22Rv1 (cell line): ENCODE results near the gene EMILIN1.

Source experiments
- ZFX ChIP-seq: fragments of 450-650 bp; IDR thresholded peaks from 2 replicates; pipeline ENCODE4 v1.6.1; 2017; ENCODE audit warnings: antibody characterized with exemption, borderline replicate concordance
- TF ChIP-seq, protein P1 (sequence below): fragments of 450-650 bp; IDR thresholded peaks from 2 replicates; pipeline ENCODE4 v1.5.1; 2017; ENCODE audit warnings: mild to moderate bottlenecking

DNA sequence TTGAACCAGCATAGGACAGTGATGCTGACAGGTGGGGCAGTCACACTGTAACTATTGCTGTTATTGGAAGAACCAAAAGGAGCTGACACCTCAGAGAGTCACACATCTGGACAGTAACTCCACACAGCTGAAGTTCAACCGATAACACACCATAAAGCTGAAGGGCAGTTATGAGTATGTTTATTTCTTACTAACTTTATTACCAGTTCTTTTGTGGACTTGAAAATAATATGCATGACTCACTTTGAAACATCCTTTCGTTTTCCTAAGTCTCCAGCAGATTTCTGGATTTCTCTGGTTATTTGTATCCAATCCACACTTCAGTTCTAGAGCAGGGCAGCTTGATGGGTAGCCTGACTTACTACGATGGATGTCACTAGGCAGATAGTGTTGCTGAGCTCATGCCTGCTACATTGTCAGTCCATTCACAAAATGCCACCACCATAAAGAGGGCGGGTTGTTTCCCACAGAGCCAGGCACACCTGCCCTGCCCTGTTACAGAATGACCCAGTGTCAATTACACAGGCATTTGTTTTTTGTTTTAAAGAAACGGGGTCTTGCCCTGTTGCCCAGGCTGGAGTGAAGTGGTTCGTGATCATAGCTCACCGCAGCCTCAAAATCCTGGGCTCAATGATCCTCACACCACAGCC, 35.3 kb upstream of the EMILIN1 start:
- TF ChIP-seq, protein P1, sequence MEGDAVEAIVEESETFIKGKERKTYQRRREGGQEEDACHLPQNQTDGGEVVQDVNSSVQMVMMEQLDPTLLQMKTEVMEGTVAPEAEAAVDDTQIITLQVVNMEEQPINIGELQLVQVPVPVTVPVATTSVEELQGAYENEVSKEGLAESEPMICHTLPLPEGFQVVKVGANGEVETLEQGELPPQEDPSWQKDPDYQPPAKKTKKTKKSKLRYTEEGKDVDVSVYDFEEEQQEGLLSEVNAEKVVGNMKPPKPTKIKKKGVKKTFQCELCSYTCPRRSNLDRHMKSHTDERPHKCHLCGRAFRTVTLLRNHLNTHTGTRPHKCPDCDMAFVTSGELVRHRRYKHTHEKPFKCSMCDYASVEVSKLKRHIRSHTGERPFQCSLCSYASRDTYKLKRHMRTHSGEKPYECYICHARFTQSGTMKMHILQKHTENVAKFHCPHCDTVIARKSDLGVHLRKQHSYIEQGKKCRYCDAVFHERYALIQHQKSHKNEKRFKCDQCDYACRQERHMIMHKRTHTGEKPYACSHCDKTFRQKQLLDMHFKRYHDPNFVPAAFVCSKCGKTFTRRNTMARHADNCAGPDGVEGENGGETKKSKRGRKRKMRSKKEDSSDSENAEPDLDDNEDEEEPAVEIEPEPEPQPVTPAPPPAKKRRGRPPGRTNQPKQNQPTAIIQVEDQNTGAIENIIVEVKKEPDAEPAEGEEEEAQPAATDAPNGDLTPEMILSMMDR: no peak
- no peak for TF ChIP-seq ZFX
